ENCODE results near the gene CERKL. TPM values are rescaled to one million over a fixed set of nuclear protein-coding genes. Genes with fewer than 3 reads are reported as not detected.

Gene CERKL
- total RNA-seq, 2 donors from 2014 or later = 0.52 to 0.66 TPM

GRCh38 chr2:181619516-181619915, 37.4 kb downstream of the CERKL start:
- Histone ChIP-seq H3K36me3 (replicated peaks in 1 of 2; ENCODE audit: insufficient read depth in 1 of 2, low read depth in 2 of 2) (no peaks in the 10 kb centered on the region), H3K4me3 (no peak overlapping the region), H3K4me1 (no peaks in the 10 kb centered on the region), H3K27me3 (no peaks in the 10 kb centered on the region), H3K27ac (no peak overlapping the region), H3K9me3 (no peaks in the 10 kb centered on the region)
- DNase-seq (no peak), ATAC-seq (no peak)
- no peak for TF ChIP-seq CTCF (IDR thresholded peaks at IDR 0.05)
- no peak for TF ChIP-seq POLR2A (IDR thresholded peaks at IDR 0.05)
- 69 to 70% methylated on average over 2 of the region's 2 CpGs for WGBS, 2 donors
- intact Hi-C loops (cut with DNase I) = no loop called here

GRCh38 chr2:181616715-181617114, 40.2 kb downstream of the CERKL start:
- WGBS, 2 donors = 33 to 41% methylated on average over 1 of the region's 1 CpG
- intact Hi-C loops (cut with DNase I) = no loop called here
- H3K4me1 ChIP-seq = no peaks in the 10 kb centered on the region
- no peaks in the 10 kb centered on the region for H3K27me3 ChIP-seq
- H3K27ac ChIP-seq = no peak overlapping the region
- no peak overlapping the region for H3K4me3 ChIP-seq
- DNase-seq (no peak), ATAC-seq (no peak)
- no peak for TF ChIP-seq CTCF (IDR thresholded peaks at IDR 0.05)
- TF ChIP-seq POLR2A (IDR thresholded peaks at IDR 0.05) = no peak
- H3K36me3 ChIP-seq (replicated peaks in 1 of 2; ENCODE audit: insufficient read depth in 1 of 2, low read depth in 2 of 2) = no peaks in the 10 kb centered on the region
- no peaks in the 10 kb centered on the region for H3K9me3 ChIP-seq

GRCh38 chr2:181614874-181615638, 41.8 kb downstream of the CERKL start:
- Histone ChIP-seq H3K4me1 (no peaks in the 10 kb centered on the region), H3K27ac (no peak overlapping the region), H3K36me3 (replicated peaks in 1 of 2; ENCODE audit: insufficient read depth in 1 of 2, low read depth in 2 of 2) (no peaks in the 10 kb centered on the region), H3K4me3 (no peak overlapping the region), H3K27me3 (no peaks in the 10 kb centered on the region), H3K9me3 (no peaks in the 10 kb centered on the region)
- 73 to 82% methylated on average over 7 of the region's 7 CpGs for WGBS, 2 donors
- DNase-seq (no peak), ATAC-seq (no peak)
- intact Hi-C loops (cut with DNase I) = no loop called here
- TF ChIP-seq POLR2A (IDR thresholded peaks at IDR 0.05) (no peak), CTCF (IDR thresholded peaks at IDR 0.05) (no peak)

GRCh38 chr2:181613241-181613640, 43.7 kb downstream of the CERKL start:
- DNase-seq = no peak
- Histone ChIP-seq H3K36me3 (replicated peaks in 1 of 2; ENCODE audit: insufficient read depth in 1 of 2, low read depth in 2 of 2) (no peaks in the 10 kb centered on the region), H3K4me3 (no peak overlapping the region), H3K4me1 (no peaks in the 10 kb centered on the region), H3K9me3 (no peaks in the 10 kb centered on the region), H3K27me3 (no peaks in the 10 kb centered on the region), H3K27ac (no peak overlapping the region)
- ATAC-seq = no peak
- no peak for TF ChIP-seq CTCF (IDR thresholded peaks at IDR 0.05)
- TF ChIP-seq POLR2A (IDR thresholded peaks at IDR 0.05) = no peak
- intact Hi-C loops (cut with DNase I) = no loop called here
- WGBS, 2 donors = 24 to 44% methylated on average over 2 of the region's 2 CpGs
